H9 (cell line): ENCODE results near the gene INHBC. TPM values are rescaled to one million over a fixed set of nuclear protein-coding genes. Genes with fewer than 3 reads are reported as not detected.

Experiments used
- DNase-seq: peaks from one replicate; pipeline ENCODE4 v3.0.0-alpha.2; 2017
- H2AFZ ChIP-seq: one replicate; pipeline ENCODE4 v1.6.1; 2013; ENCODE audit warnings: mild to moderate bottlenecking, low read length, control low read depth, moderate library complexity
- H2AK5ac ChIP-seq: 2 replicates; pipeline ENCODE4 v1.6.1; 2013; ENCODE audit warnings: low read length, control low read depth, mixed read lengths; ENCODE audit not compliant: insufficient read length
- H2BK120ac ChIP-seq: one replicate; pipeline ENCODE4 v1.6.1; 2013; ENCODE audit warnings: low read depth, mild to moderate bottlenecking, low read length, control low read depth, inconsistent platforms; ENCODE audit not compliant: poor library complexity, severe bottlenecking
- H2BK12ac ChIP-seq: 2 replicates; pipeline ENCODE4 v1.6.1; 2013; ENCODE audit warnings: low read length, control low read depth, mixed read lengths, low read depth; ENCODE audit not compliant: insufficient read length
- H2BK15ac ChIP-seq: 2 replicates; pipeline ENCODE4 v1.6.1; 2013; ENCODE audit warnings: low read depth, low read length, control low read depth
- H2BK20ac ChIP-seq: one replicate; pipeline ENCODE4 v1.6.1; 2013; ENCODE audit warnings: low read depth, mild to moderate bottlenecking, low read length, control low read depth, inconsistent platforms; ENCODE audit not compliant: poor library complexity, severe bottlenecking
- H2BK5ac ChIP-seq: 2 replicates; pipeline ENCODE4 v1.6.1; 2013; ENCODE audit warnings: low read length, control low read depth, mixed read lengths; ENCODE audit not compliant: insufficient read length
- H3K14ac ChIP-seq: 2 replicates; pipeline ENCODE4 v1.6.1; 2013; ENCODE audit warnings: low read length, control low read depth; ENCODE audit not compliant: insufficient read depth
- H3K18ac ChIP-seq: 2 replicates; pipeline ENCODE4 v1.6.1; 2013; ENCODE audit warnings: low read depth, mild to moderate bottlenecking, mixed read lengths, low read length, control low read depth; ENCODE audit not compliant: insufficient read length
- H3K23ac ChIP-seq: 2 replicates; pipeline ENCODE4 v1.6.1; 2013; ENCODE audit warnings: low read length, control low read depth, mixed read lengths, low read depth; ENCODE audit not compliant: insufficient read length
- H3K23me2 ChIP-seq: 2 replicates; pipeline ENCODE4 v1.6.1; 2013; ENCODE audit warnings: low read depth, mild to moderate bottlenecking, mixed read lengths, low read length, control low read depth; ENCODE audit not compliant: insufficient read length, poor library complexity, severe bottlenecking
- H3K27ac ChIP-seq: 2 replicates; pipeline ENCODE4 v1.5.1; 2013; ENCODE audit warnings: low read length, control low read depth, mixed read lengths, low read depth; ENCODE audit not compliant: insufficient read length
- H3K27me3 ChIP-seq: 2 replicates; pipeline ENCODE4 v1.6.1; 2013; ENCODE audit warnings: low read length, control low read depth, inconsistent platforms; ENCODE audit not compliant: insufficient read depth
- H3K4ac ChIP-seq: 2 replicates; pipeline ENCODE4 v1.6.1; 2013; ENCODE audit warnings: low read depth, mild to moderate bottlenecking, control low read depth, inconsistent platforms, low read length, moderate library complexity
- H3K4me1 ChIP-seq: 2 replicates; pipeline ENCODE4 v1.6.1; 2013; ENCODE audit warnings: low read length, control low read depth, inconsistent platforms; ENCODE audit not compliant: insufficient read depth
- H3K4me2 ChIP-seq: 2 replicates; pipeline ENCODE4 v1.6.1; 2013; ENCODE audit warnings: low read length, control low read depth, mixed read lengths; ENCODE audit not compliant: insufficient read length, insufficient read depth
- H3K56ac ChIP-seq: 2 replicates; pipeline ENCODE4 v1.6.1; 2013; ENCODE audit warnings: low read depth, mild to moderate bottlenecking, mixed read lengths, low read length, control low read depth; ENCODE audit not compliant: insufficient read length
- H3K79me1 ChIP-seq: 2 replicates; pipeline ENCODE4 v1.6.1; 2013; ENCODE audit warnings: low read depth, mild to moderate bottlenecking, moderate library complexity, low read length, control low read depth, inconsistent platforms; ENCODE audit not compliant: insufficient read depth, poor library complexity, severe bottlenecking
- H3K79me2 ChIP-seq: 2 replicates; pipeline ENCODE4 v1.6.1; 2013; ENCODE audit warnings: low read length, control low read depth, inconsistent platforms; ENCODE audit not compliant: insufficient read depth
- H3K9ac ChIP-seq: 2 replicates; pipeline ENCODE4 v1.6.1; 2013; ENCODE audit warnings: low read length, control low read depth, mixed read lengths; ENCODE audit not compliant: insufficient read length; ENCODE audit errors: extremely low read depth
- H3K9me3 ChIP-seq: one replicate; pipeline ENCODE4 v1.6.1; 2013; ENCODE audit warnings: low read depth, low read length, inconsistent platforms; ENCODE audit not compliant: control insufficient read depth
- H3T11ph ChIP-seq: one replicate; pipeline ENCODE4 v1.6.1; 2013; ENCODE audit warnings: mild to moderate bottlenecking, low read length, control low read depth, inconsistent platforms
- H4K20me1 ChIP-seq: one replicate; pipeline ENCODE4 v1.6.1; 2013; ENCODE audit not compliant: control insufficient read depth, insufficient read length, insufficient read depth
- H4K5ac ChIP-seq: 2 replicates; pipeline ENCODE4 v1.6.1; 2013; ENCODE audit warnings: low read depth, mild to moderate bottlenecking, mixed read lengths, low read length, control low read depth; ENCODE audit not compliant: insufficient read length
- H4K8ac ChIP-seq: replicated peaks from 2 replicates; pipeline ENCODE4 v1.6.1; 2013; ENCODE audit warnings: low read length, control low read depth, mixed read lengths, low read depth; ENCODE audit not compliant: insufficient read length
- H4K91ac ChIP-seq: 2 replicates; pipeline ENCODE4 v1.6.1; 2013; ENCODE audit warnings: low read depth, mild to moderate bottlenecking, moderate library complexity, mixed read lengths, low read length, control low read depth; ENCODE audit not compliant: insufficient read length
- H3K27ac Mint-ChIP-seq, 3 experiments: 2 replicates in 2 of 3; 3 replicates in 1 of 3; pipeline ENCODE4 v1.8.0; 2020 to 2021; ENCODE audit warnings: mixed read lengths in 3 of 3, mild to moderate bottlenecking in 1 of 3, moderate library complexity in 1 of 3
- H3K27me3 Mint-ChIP-seq: 2 replicates; pipeline ENCODE4 v1.8.0; 2021; ENCODE audit warnings: low read depth, mild to moderate bottlenecking, moderate library complexity, mixed read lengths
- H3K36me3 Mint-ChIP-seq, 3 experiments: 2 replicates in 2 of 3; 3 replicates in 1 of 3; pipeline ENCODE4 v1.8.0; 2020 to 2021; ENCODE audit warnings: low read depth in 3 of 3, mixed read lengths in 3 of 3; ENCODE audit not compliant: insufficient read depth in 1 of 3
- H3K4me1 Mint-ChIP-seq, 2 experiments: 2 replicates each; pipeline ENCODE4 v1.8.0; 2020; ENCODE audit warnings: mixed read lengths in 2 of 2
- H3K4me3 Mint-ChIP-seq, 2 experiments: 2 replicates in 1 of 2; 3 replicates in 1 of 2; pipeline ENCODE4 v1.8.0; 2020 to 2021; ENCODE audit warnings: mild to moderate bottlenecking in 2 of 2, mixed read lengths in 2 of 2, moderate library complexity in 1 of 2
- H3K9me3 Mint-ChIP-seq, 2 experiments: 2 replicates in 1 of 2; 3 replicates in 1 of 2; pipeline ENCODE4 v1.8.0; 2020; ENCODE audit warnings: mild to moderate bottlenecking in 2 of 2, mixed read lengths in 2 of 2, moderate library complexity in 1 of 2
- WGBS: extraction: QIAGEN DNeasy Blood & Tissue Kit; methylation state at CpG from one replicate; pipeline ENCODE4 v1.1.7; 2013; ENCODE audit warnings: missing lambda C conversion rate, low lambda C conversion rate, mixed read lengths; ENCODE audit not compliant: insufficient read length; ENCODE audit errors: extremely low coverage; 5-methylcytosine and 5-hydroxymethylcytosine counted together
- total RNA-seq: library from RNA; stranded (reverse); gene quantifications from 2 replicates; pipeline ENCODE4 v1.2.1, GENCODE V29; 2021
- TF ChIP-seq, protein P1 (sequence below): fragments of 200-600 bp; sonication (generic); conservative IDR thresholded peaks from 3 replicates; pipeline ENCODE4 v1.8.0; 2021; ENCODE audit warnings: antibody characterized with exemption, mild to moderate bottlenecking

The INHBC gene
- total RNA-seq, 1 experiment from 2014 or later: not detected

DNA sequence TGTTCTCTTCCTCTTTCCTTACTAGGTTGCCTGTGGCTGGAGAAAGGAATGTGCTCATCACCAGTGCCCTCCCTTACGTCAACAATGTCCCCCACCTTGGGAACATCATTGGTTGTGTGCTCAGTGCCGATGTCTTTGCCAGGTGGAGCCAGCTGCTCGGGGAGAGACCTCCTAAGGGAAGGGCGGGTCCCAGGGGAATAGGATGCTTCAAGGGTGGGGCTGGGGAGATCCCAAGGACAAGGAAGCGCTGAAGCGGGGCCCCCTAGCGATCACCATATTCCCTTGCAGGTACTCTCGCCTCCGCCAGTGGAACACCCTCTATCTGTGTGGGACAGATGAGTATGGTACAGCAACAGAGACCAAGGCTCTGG lies 63.5 kb downstream of the INHBC start:
- H3K27ac ChIP-seq: no peak overlapping the region
- Mint-ChIP-seq H3K27ac (peak overlapping the region in 2 of 3 experiments; percentile 13 to 67; a peak in 4 of 7 replicates), H3K36me3 (peaks cover 72 to 86% (median 77%) of the 10 kb centered on the region in 3 experiments), H3K9me3 (peaks cover 0 to 3% of the 10 kb centered on the region in 2 experiments; a peak in 1 of 5 replicates), H3K27me3 (no peaks in the 10 kb centered on the region), H3K4me1 (peaks cover 0 to 2% of the 10 kb centered on the region in 2 experiments; a peak in 2 of 4 replicates), H3K4me3 (no peak overlapping the region)
- no peak overlapping the region for H2BK5ac ChIP-seq
- H3K14ac ChIP-seq: no peak overlapping the region
- no peak overlapping the region for H3K18ac ChIP-seq
- H4K20me1 ChIP-seq: no peaks in the 10 kb centered on the region
- H2BK120ac ChIP-seq: no peak overlapping the region
- H4K5ac ChIP-seq: no peak overlapping the region
- no peak overlapping the region for H4K91ac ChIP-seq
- H3K23me2 ChIP-seq: no peaks in the 10 kb centered on the region
- H3K23ac ChIP-seq: no peak overlapping the region
- H3K79me1 ChIP-seq: no peaks in the 10 kb centered on the region
- H2BK20ac ChIP-seq: no peak overlapping the region
- H2AK5ac ChIP-seq: no peak overlapping the region
- no peak overlapping the region for H3K4ac ChIP-seq
- H3K4me2 ChIP-seq: no peak overlapping the region
- H3K9me3 ChIP-seq: no peaks in the 10 kb centered on the region
- H4K8ac ChIP-seq: no peak overlapping the region
- no peaks in the 10 kb centered on the region for H3K79me2 ChIP-seq
- H3K27me3 ChIP-seq: no peaks in the 10 kb centered on the region
- no peak overlapping the region for H2BK15ac ChIP-seq
- WGBS: no CpG with 5 or more reads among the region's 9 CpGs
- peak; percentile 83 for DNase-seq
- H2AFZ ChIP-seq: no peak overlapping the region
- H3K9ac ChIP-seq: no peak overlapping the region
- H3K4me1 ChIP-seq: no peaks in the 10 kb centered on the region
- TF ChIP-seq, protein P1, sequence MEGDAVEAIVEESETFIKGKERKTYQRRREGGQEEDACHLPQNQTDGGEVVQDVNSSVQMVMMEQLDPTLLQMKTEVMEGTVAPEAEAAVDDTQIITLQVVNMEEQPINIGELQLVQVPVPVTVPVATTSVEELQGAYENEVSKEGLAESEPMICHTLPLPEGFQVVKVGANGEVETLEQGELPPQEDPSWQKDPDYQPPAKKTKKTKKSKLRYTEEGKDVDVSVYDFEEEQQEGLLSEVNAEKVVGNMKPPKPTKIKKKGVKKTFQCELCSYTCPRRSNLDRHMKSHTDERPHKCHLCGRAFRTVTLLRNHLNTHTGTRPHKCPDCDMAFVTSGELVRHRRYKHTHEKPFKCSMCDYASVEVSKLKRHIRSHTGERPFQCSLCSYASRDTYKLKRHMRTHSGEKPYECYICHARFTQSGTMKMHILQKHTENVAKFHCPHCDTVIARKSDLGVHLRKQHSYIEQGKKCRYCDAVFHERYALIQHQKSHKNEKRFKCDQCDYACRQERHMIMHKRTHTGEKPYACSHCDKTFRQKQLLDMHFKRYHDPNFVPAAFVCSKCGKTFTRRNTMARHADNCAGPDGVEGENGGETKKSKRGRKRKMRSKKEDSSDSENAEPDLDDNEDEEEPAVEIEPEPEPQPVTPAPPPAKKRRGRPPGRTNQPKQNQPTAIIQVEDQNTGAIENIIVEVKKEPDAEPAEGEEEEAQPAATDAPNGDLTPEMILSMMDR: peak; percentile 51
- no peak overlapping the region for H2BK12ac ChIP-seq
- H3T11ph ChIP-seq: no peak overlapping the region
- H3K56ac ChIP-seq: no peak overlapping the region
